ENCODE data around the gene ATPAF2. TPM values are rescaled to one million over a fixed set of nuclear protein-coding genes. Genes with fewer than 3 reads are reported as not detected.

The ATPAF2 gene
- polyA plus RNA-seq, 1 donor: 24.8 TPM

GRCh38 chr17:18015593-18015992, 23.4 kb downstream of the ATPAF2 start:
- H3K36me3 ChIP-seq (ENCODE audit: control insufficient read depth, insufficient read depth, low read length): peaks cover 41% of the 10 kb centered on the region
- no CpG with 5 or more reads among the region's 5 CpGs for WGBS (ENCODE audit: insufficient coverage, low lambda C conversion rate)
- H3K4me1 ChIP-seq (ENCODE audit: control insufficient read depth, insufficient read depth, low read length): no peaks in the 10 kb centered on the region
- H3K27me3 ChIP-seq (ENCODE audit: control insufficient read depth, insufficient read depth, low read length): no peaks in the 10 kb centered on the region
- H3K27ac ChIP-seq (ENCODE audit: low read length): no peak overlapping the region
- H3K4me3 ChIP-seq (ENCODE audit: low read length): no peak overlapping the region
- DNase-seq: no peak
- H3K9me3 ChIP-seq (ENCODE audit: control insufficient read depth, low read depth, low read length): no peaks in the 10 kb centered on the region

- Histone ChIP-seq H3K4me1 (ENCODE audit: control insufficient read depth, insufficient read depth, low read length) (no peaks in the 10 kb centered on the region), H3K36me3 (ENCODE audit: control insufficient read depth, insufficient read depth, low read length) (peaks cover 42% of the 10 kb centered on the region), H3K4me3 (ENCODE audit: low read length) (no peak overlapping the region), H3K27ac (ENCODE audit: low read length) (no peak overlapping the region), H3K9me3 (ENCODE audit: control insufficient read depth, low read depth, low read length) (no peaks in the 10 kb centered on the region), H3K27me3 (ENCODE audit: control insufficient read depth, insufficient read depth, low read length) (no peaks in the 10 kb centered on the region)
- DNase-seq: no peak
- WGBS (ENCODE audit: insufficient coverage, low lambda C conversion rate): no CpG with 5 or more reads among the region's 6 CpGs
Observed at GRCh38 chr17:18014006-18014405, 25.0 kb downstream of the ATPAF2 start.

- no CpG with 5 or more reads among the region's 5 CpGs for WGBS (ENCODE audit: insufficient coverage, low lambda C conversion rate)
- peaks cover 29% of the 10 kb centered on the region for H3K36me3 ChIP-seq (ENCODE audit: control insufficient read depth, insufficient read depth, low read length)
- H3K27me3 ChIP-seq (ENCODE audit: control insufficient read depth, insufficient read depth, low read length): no peaks in the 10 kb centered on the region
- H3K4me3 ChIP-seq (ENCODE audit: low read length): no peak overlapping the region
- no peak overlapping the region for H3K27ac ChIP-seq (ENCODE audit: low read length)
- no peaks in the 10 kb centered on the region for H3K4me1 ChIP-seq (ENCODE audit: control insufficient read depth, insufficient read depth, low read length)
- no peaks in the 10 kb centered on the region for H3K9me3 ChIP-seq (ENCODE audit: control insufficient read depth, low read depth, low read length)
- no peak for DNase-seq
Observed at GRCh38 chr17:18011286-18011685, 27.7 kb downstream of the ATPAF2 start.

GRCh38 chr17:18009609-18010420, 29.2 kb downstream of the ATPAF2 start:
- H3K4me1 ChIP-seq (ENCODE audit: control insufficient read depth, insufficient read depth, low read length): no peaks in the 10 kb centered on the region
- no peaks in the 10 kb centered on the region for H3K27me3 ChIP-seq (ENCODE audit: control insufficient read depth, insufficient read depth, low read length)
- H3K4me3 ChIP-seq (ENCODE audit: low read length): no peak overlapping the region
- H3K36me3 ChIP-seq (ENCODE audit: control insufficient read depth, insufficient read depth, low read length): peaks cover 16% of the 10 kb centered on the region
- H3K27ac ChIP-seq (ENCODE audit: low read length): no peak overlapping the region
- no peak for DNase-seq
- WGBS (ENCODE audit: insufficient coverage, low lambda C conversion rate): no CpG with 5 or more reads among the region's 8 CpGs
- no peaks in the 10 kb centered on the region for H3K9me3 ChIP-seq (ENCODE audit: control insufficient read depth, low read depth, low read length)

- DNase-seq: no peak
- Histone ChIP-seq H3K4me1 (ENCODE audit: control insufficient read depth, insufficient read depth, low read length) (no peaks in the 10 kb centered on the region), H3K9me3 (ENCODE audit: control insufficient read depth, low read depth, low read length) (no peaks in the 10 kb centered on the region), H3K27ac (ENCODE audit: low read length) (no peak overlapping the region), H3K27me3 (ENCODE audit: control insufficient read depth, insufficient read depth, low read length) (no peaks in the 10 kb centered on the region), H3K4me3 (ENCODE audit: low read length) (no peak overlapping the region), H3K36me3 (ENCODE audit: control insufficient read depth, insufficient read depth, low read length) (peaks cover 16% of the 10 kb centered on the region)
- WGBS (ENCODE audit: insufficient coverage, low lambda C conversion rate): no CpG with 5 or more reads among the region's 5 CpGs
Observed at GRCh38 chr17:18008496-18009268, 30.3 kb downstream of the ATPAF2 start.

- WGBS (ENCODE audit: insufficient coverage, low lambda C conversion rate): no CpG with 5 or more reads among the region's 31 CpGs
- Histone ChIP-seq H3K4me3 (ENCODE audit: low read length) (no peak overlapping the region), H3K27ac (ENCODE audit: low read length) (no peak overlapping the region), H3K27me3 (ENCODE audit: control insufficient read depth, insufficient read depth, low read length) (no peaks in the 10 kb centered on the region), H3K36me3 (ENCODE audit: control insufficient read depth, insufficient read depth, low read length) (peaks cover 14% of the 10 kb centered on the region), H3K4me1 (ENCODE audit: control insufficient read depth, insufficient read depth, low read length) (no peaks in the 10 kb centered on the region), H3K9me3 (ENCODE audit: control insufficient read depth, low read depth, low read length) (no peaks in the 10 kb centered on the region)
- DNase-seq: no peak
Observed at GRCh38 chr17:18006495-18007239, 32.3 kb downstream of the ATPAF2 start.

- no CpG with 5 or more reads among the region's 3 CpGs for WGBS (ENCODE audit: insufficient coverage, low lambda C conversion rate)
- Histone ChIP-seq H3K36me3 (ENCODE audit: control insufficient read depth, insufficient read depth, low read length) (peaks cover 8% of the 10 kb centered on the region), H3K4me1 (ENCODE audit: control insufficient read depth, insufficient read depth, low read length) (peaks cover under 1% of the 10 kb centered on the region), H3K27me3 (ENCODE audit: control insufficient read depth, insufficient read depth, low read length) (no peaks in the 10 kb centered on the region), H3K27ac (ENCODE audit: low read length) (no peak overlapping the region), H3K4me3 (ENCODE audit: low read length) (no peak overlapping the region), H3K9me3 (ENCODE audit: control insufficient read depth, low read depth, low read length) (no peaks in the 10 kb centered on the region)
- no peak for DNase-seq
Observed at GRCh38 chr17:18005496-18005895, 33.5 kb downstream of the ATPAF2 start.

GRCh38 chr17:18004884-18005305, 34.1 kb downstream of the ATPAF2 start:
- Histone ChIP-seq H3K9me3 (ENCODE audit: control insufficient read depth, low read depth, low read length) (no peaks in the 10 kb centered on the region), H3K4me1 (ENCODE audit: control insufficient read depth, insufficient read depth, low read length) (peaks cover 4% of the 10 kb centered on the region), H3K36me3 (ENCODE audit: control insufficient read depth, insufficient read depth, low read length) (peaks cover 6% of the 10 kb centered on the region), H3K4me3 (ENCODE audit: low read length) (no peak overlapping the region), H3K27ac (ENCODE audit: low read length) (no peak overlapping the region), H3K27me3 (ENCODE audit: control insufficient read depth, insufficient read depth, low read length) (no peaks in the 10 kb centered on the region)
- DNase-seq: no peak
- WGBS (ENCODE audit: insufficient coverage, low lambda C conversion rate): no CpG with 5 or more reads among the region's 9 CpGs

- no peak overlapping the region for H3K4me3 ChIP-seq (ENCODE audit: low read length)
- H3K9me3 ChIP-seq (ENCODE audit: control insufficient read depth, low read depth, low read length): no peaks in the 10 kb centered on the region
- WGBS (ENCODE audit: insufficient coverage, low lambda C conversion rate): no CpG with 5 or more reads among the region's 9 CpGs
- peaks cover 1% of the 10 kb centered on the region for H3K36me3 ChIP-seq (ENCODE audit: control insufficient read depth, insufficient read depth, low read length)
- peaks cover 10% of the 10 kb centered on the region for H3K4me1 ChIP-seq (ENCODE audit: control insufficient read depth, insufficient read depth, low read length)
- H3K27me3 ChIP-seq (ENCODE audit: control insufficient read depth, insufficient read depth, low read length): no peaks in the 10 kb centered on the region
- no peak overlapping the region for H3K27ac ChIP-seq (ENCODE audit: low read length)
- DNase-seq: no peak
Observed at GRCh38 chr17:18004345-18004744, 34.6 kb downstream of the ATPAF2 start.

- no peak for DNase-seq
- no peaks in the 10 kb centered on the region for H3K36me3 ChIP-seq (ENCODE audit: control insufficient read depth, insufficient read depth, low read length)
- no peak overlapping the region for H3K4me3 ChIP-seq (ENCODE audit: low read length)
- H3K27me3 ChIP-seq (ENCODE audit: control insufficient read depth, insufficient read depth, low read length): no peaks in the 10 kb centered on the region
- H3K4me1 ChIP-seq (ENCODE audit: control insufficient read depth, insufficient read depth, low read length): peaks cover 13% of the 10 kb centered on the region
- WGBS (ENCODE audit: insufficient coverage, low lambda C conversion rate): no CpG with 5 or more reads among the region's 2 CpGs
- H3K27ac ChIP-seq (ENCODE audit: low read length): no peak overlapping the region
- H3K9me3 ChIP-seq (ENCODE audit: control insufficient read depth, low read depth, low read length): no peaks in the 10 kb centered on the region
Observed at GRCh38 chr17:18002171-18002570, 36.8 kb downstream of the ATPAF2 start.
